IMR-90 (cell line): ENCODE data around the gene MLST8.

Experiments
- BHLHE40 ChIP-seq: fragments of 150-350 bp; IDR thresholded peaks from 2 replicates; pipeline ENCODE4 v1.6.1; 2016; ENCODE audit warnings: mild to moderate bottlenecking, low read depth, low read length
- CEBPB ChIP-seq: IDR thresholded peaks from 2 replicates; pipeline ENCODE4 v1.6.1; 2012; ENCODE audit warnings: low read depth, low read length, improper control_type of control experiment
- CHD1 ChIP-seq: IDR thresholded peaks from 2 replicates; pipeline ENCODE4 v1.6.1; 2012; ENCODE audit warnings: low read depth, low read length, improper control_type of control experiment
- CTCF ChIP-seq: conservative IDR thresholded peaks from 2 replicates; pipeline ENCODE4 v1.5.1; 2012; ENCODE audit warnings: mild to moderate bottlenecking, low read depth, low read length, improper control_type of control experiment
- ELK1 ChIP-seq: fragments of 150-350 bp; IDR thresholded peaks from 2 replicates; pipeline ENCODE4 v1.6.1; 2016; ENCODE audit warnings: low read depth, mild to moderate bottlenecking, low read length, moderate library complexity, borderline replicate concordance
- FOS ChIP-seq: fragments of 150-350 bp; IDR thresholded peaks from 2 replicates; pipeline ENCODE4 v1.6.1; 2016; ENCODE audit warnings: low read depth, low read length
- MAFK ChIP-seq: IDR thresholded peaks from 2 replicates; pipeline ENCODE4 v1.6.1; 2012; ENCODE audit warnings: low read depth, low read length, improper control_type of control experiment
- MXI1 ChIP-seq: IDR thresholded peaks from 2 replicates; pipeline ENCODE4 v1.6.1; 2012; ENCODE audit warnings: low read depth, mild to moderate bottlenecking, low read length, moderate library complexity, borderline replicate concordance
- NFE2L2 ChIP-seq: fragments of 150-350 bp; IDR thresholded peaks from 2 replicates; pipeline ENCODE4 v1.6.1; 2016; ENCODE audit warnings: low read depth, mild to moderate bottlenecking, low read length
- POLR2A ChIP-seq: IDR thresholded peaks from 2 replicates; pipeline ENCODE4 v1.6.1; 2012; ENCODE audit warnings: mild to moderate bottlenecking, low read depth, low read length
- RAD21 ChIP-seq: IDR thresholded peaks from 2 replicates; pipeline ENCODE4 v1.6.1; 2012; ENCODE audit warnings: low read length, improper control_type of control experiment
- RFX5 ChIP-seq: IDR thresholded peaks from 2 replicates; pipeline ENCODE4 v1.8.0; 2012; ENCODE audit warnings: low read depth, mild to moderate bottlenecking, low read length, moderate library complexity
- SMC3 ChIP-seq: fragments of 150-350 bp; IDR thresholded peaks from 2 replicates; pipeline ENCODE4 v1.6.1; 2016; ENCODE audit warnings: low read depth, mild to moderate bottlenecking, antibody characterized with exemption, low read length, moderate library complexity
- USF2 ChIP-seq: fragments of 150-350 bp; IDR thresholded peaks from 2 replicates; pipeline ENCODE4 v1.6.1; 2017; ENCODE audit warnings: mild to moderate bottlenecking, antibody characterized with exemption, low read length, low read depth

GRCh38 chr16:2250652-2251295, 45.5 kb downstream of the MLST8 start:
- TF ChIP-seq CTCF = no peak
- TF ChIP-seq SMC3 = no peak
- TF ChIP-seq POLR2A = no peak
- no peak for TF ChIP-seq CEBPB
- TF ChIP-seq CHD1 = no peak
- TF ChIP-seq FOS = no peak
- TF ChIP-seq USF2 = no peak
- TF ChIP-seq BHLHE40 = peak; percentile 12; the same call in 1 of the 2 replicates
- TF ChIP-seq RAD21 = no peak
- TF ChIP-seq MXI1 = no peak
- TF ChIP-seq RFX5 = no peak
- TF ChIP-seq ELK1 = no peak
- no peak for TF ChIP-seq MAFK
- no peak for TF ChIP-seq NFE2L2
